HG03159 (cell line): ENCODE results near the gene SHLD3.
"Not testable (repeated sequence)": the region's sequence is repeated elsewhere in the genome, so short reads cannot be mapped to it uniquely, and the experiment has no call there.

Experiments
- ATAC-seq: cut with Tn5 transposase; IDR thresholded peaks from one replicate; pipeline ENCODE4 v1.9.1; 2021; ENCODE audit warnings: mild to moderate bottlenecking, moderate library complexity; ENCODE audit not compliant: unreplicated experiment

The SHLD3 gene

DNA sequence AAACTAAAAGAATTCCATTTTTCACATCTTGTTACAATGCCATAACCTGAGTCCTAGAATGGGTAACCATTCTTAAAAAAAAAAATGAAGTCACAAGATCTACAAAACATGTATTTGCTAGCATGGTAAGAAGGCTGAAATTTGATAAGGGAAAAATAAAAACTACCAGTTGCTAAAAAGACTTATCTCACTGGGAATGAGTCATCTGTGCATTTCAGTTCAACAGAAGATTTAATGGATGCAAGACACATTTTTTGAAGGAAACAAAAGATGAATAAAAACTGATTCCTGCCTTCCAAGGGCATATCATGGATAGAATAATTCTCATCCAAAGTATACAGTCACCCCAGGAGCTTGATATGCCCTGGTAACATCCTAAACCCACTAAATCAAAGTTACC is 49.9 kb downstream of the SHLD3 start:
- ATAC-seq = no peak

DNA sequence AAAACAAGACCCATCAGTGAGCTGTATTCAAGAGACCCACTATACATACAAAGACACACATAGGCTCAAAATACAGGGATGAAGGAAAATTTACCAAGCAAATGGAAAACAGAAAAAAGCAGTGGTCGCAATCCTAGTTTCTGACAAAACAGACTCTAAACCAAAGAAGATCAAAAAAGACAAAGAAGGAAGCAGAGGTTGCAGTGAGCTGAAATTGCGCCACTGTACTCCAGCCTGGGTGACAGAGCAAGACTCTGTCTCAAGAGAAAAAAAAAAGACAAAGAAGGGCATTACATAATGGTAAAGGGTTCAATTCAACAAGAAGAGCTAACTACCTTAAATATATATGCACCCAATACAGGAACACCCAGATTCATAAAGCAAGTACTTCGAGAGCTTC is 51.2 kb downstream of the SHLD3 start:
- not testable (repeated sequence) for ATAC-seq
